HG03159 (cell line): ENCODE data around the gene CAND2.
"Not testable (repeated sequence)": the region's sequence is repeated elsewhere in the genome, so short reads cannot be mapped to it uniquely, and the experiment has no call there.

Experiments used
- ATAC-seq: cut with Tn5 transposase; IDR thresholded peaks from one replicate; pipeline ENCODE4 v1.9.1; 2021; ENCODE audit warnings: mild to moderate bottlenecking, moderate library complexity; ENCODE audit not compliant: unreplicated experiment

CAND2 gene

DNA sequence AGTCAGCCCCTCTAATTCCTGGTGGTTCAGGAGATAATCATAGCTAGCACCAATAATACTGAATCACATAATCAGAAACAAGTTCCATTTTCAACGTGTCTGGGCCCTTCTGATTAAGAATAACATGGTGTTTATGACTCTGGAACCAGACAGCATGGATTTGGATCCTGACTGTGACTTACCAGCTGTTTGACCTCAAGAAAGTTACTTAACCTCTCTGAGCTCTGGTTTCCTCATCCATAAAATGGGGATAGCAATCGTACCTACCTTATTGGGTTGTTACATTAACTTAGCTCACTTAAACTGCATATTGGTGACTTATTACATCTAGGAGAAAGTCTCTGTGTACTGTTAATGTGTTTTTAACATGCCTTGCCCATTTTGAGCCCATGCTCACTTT, 26.7 kb upstream of the CAND2 start:
- ATAC-seq = no peak

DNA sequence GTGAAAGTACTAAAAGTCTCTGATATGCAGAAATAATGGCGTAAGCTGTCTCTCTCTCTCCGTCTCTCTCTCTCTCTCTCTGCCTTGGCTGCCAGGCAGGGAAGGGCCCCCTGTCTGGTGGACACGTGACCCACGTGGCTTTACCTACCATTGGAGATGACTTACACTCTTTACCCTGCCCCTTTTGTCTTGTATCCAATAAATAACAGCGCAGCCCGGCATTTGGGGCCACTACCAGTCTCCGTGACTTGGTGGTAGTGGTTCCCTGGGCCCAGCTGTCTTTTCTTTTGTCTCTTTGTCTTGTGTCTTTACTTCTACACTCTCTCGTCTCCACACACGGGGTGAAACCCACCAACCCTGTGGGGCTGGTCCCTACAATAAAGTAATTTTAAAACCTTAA, 25.2 kb upstream of the CAND2 start:
- no peak for ATAC-seq

DNA sequence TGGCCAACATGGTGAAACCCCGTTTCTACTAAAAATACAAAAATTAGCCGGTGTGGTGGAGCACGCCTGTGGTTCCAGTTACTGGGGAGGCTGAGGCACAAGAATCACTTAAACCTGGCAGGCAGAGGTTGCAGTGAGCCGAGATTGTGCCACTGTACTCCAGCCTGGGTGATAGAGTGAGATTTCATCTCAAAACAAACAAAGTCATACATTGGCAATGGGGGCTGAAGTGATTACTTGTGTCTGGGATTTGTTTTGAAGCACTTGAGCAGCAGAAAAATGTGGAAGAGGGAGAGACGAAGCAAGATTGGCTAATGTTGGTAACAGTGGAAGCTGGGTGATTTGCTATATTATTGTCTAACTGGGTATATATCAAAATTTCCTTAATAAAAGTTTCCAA, 24.0 kb upstream of the CAND2 start:
- ATAC-seq = no peak

DNA sequence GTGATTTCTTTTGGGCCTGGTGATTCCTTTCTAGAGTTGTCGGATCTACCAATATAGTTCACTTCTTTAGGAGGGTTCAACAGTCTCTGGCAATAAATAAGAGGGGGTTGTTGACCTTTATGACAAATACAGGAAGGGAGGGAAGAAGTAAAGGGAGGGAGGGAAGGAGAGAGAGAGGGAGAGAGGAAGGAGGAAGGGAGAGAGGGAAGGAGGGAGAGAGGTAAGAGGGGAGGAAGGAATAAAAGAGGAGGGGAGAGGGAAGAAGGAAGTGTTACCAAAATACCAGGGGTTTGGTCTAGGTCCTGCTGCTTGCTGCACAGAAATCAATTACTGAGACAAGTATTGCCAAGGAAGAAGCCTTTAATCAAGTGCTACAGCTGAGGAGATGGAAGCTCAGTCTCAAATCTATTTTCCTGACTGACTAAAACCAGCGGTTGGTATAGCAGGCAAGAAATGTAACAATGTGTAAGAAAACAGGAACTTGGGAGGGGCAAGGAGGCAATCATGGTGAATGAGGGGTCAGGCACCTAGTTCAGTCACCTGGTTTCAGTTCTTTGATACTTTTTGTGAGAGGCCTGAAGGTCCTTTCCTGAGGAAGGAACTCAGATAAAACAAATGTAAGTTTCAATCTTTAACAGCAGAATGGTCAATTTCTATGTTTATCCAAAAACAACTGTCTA, 23.3 kb upstream of the CAND2 start:
- ATAC-seq = no peak

DNA sequence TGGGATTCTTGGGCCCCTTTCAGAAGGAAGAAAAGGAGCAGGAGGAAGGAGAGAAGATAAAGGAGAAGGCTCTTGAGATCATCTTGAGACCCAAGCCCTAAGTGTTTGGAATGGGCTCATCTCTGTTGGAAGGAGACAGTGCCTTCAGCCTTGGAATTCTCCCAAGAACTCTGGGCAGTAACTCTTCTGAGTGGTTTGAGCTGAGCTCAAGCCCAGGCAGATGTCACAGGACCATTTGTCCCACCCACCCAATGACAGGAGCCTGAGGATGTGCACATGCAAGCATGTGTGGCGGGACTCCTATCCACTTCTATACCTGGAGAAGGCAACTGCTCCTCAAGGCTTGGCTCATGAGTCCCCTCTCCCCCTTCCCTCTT, 22.8 kb upstream of the CAND2 start:
- ATAC-seq = no peak

GRCh38 chr3:12774619-12775018, 21.9 kb upstream of the CAND2 start:
- no peak for ATAC-seq

DNA sequence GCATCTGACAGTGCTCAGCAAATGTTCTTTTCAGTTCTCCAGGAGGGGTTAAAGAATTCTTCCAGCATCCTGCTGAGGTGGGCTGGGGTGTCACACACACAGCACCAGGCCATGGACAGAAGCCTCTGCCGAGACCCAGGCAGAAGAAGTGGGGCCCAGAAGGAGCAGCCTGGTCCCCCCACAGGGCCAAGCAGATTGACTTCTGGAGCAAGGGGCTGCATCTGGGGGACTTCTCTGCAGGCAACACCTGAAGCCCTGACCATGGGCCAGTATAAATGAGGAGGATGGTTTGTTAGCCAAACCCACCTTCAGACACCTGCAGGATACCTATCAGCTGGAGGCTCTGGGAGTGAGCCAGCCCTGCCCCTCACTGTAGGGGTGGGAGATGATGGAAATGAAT, 21.3 kb upstream of the CAND2 start:
- ATAC-seq = no peak

GRCh38 chr3:12775970-12776369, 20.5 kb upstream of the CAND2 start:
- not testable (repeated sequence) for ATAC-seq

DNA sequence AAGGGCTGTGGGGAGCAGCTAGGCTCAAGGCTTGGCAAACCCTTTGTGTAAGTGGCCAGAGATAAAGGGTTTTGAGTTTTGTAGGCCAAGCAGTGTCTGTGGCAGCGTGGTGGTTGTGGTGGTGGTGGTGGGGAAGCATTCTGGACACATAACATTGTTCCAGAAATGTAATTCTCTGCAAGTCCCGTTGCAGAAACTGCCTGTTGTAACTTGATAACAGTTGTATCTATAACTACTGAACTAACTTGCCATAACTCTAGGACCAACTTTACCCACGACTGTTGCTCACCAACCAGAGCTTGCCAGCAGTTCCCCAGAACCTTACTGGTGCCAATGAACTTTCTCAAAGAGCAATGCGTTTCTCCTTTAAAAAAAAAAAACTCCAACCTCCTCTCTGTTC, 19.3 kb upstream of the CAND2 start:
- no peak for ATAC-seq

DNA sequence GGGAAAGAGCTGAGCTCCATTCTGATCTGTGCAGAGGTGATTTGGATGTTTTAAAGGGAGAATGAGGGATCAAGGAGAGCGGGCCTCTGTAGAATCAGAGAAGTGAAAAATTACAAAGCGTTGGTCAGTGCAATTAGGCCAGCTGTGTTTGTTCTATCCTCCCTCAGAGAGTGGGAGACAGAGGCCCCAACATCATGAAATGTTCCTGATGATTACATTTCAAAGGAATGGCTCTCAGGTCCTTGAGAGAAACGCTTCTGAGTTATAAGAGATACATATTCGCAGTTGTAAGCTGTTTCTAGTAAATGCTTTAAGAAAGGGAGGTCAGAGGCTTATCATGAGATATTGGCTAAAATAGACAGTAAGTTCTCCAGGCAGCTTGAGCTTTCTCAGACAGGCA, 15.7 kb upstream of the CAND2 start:
- no peak for ATAC-seq

- no peak for ATAC-seq
These were observed 14.2 kb upstream of the CAND2 start for GRCh38 chr3:12782172-12782815.

DNA sequence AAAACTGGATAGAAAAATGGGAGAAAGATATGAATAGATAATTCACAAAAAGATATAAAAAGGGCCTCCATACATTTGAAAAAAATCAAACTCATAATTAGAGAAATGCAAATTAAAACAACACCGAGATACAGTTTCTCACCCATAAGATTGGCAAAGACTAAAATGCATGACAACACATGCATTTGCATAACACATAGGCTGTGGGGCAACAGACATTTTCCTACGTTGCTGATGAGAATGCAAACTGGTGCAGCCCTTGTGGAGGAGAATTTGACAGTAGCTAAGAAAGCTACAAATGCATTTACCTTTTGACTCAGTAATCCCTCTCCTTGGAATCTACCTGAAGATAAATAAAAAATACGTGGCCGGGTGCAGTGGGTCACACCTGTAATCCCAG, 11.4 kb upstream of the CAND2 start:
- ATAC-seq = no peak

GRCh38 chr3:12787346-12787745, 9.1 kb upstream of the CAND2 start:
- not testable (repeated sequence) for ATAC-seq

DNA sequence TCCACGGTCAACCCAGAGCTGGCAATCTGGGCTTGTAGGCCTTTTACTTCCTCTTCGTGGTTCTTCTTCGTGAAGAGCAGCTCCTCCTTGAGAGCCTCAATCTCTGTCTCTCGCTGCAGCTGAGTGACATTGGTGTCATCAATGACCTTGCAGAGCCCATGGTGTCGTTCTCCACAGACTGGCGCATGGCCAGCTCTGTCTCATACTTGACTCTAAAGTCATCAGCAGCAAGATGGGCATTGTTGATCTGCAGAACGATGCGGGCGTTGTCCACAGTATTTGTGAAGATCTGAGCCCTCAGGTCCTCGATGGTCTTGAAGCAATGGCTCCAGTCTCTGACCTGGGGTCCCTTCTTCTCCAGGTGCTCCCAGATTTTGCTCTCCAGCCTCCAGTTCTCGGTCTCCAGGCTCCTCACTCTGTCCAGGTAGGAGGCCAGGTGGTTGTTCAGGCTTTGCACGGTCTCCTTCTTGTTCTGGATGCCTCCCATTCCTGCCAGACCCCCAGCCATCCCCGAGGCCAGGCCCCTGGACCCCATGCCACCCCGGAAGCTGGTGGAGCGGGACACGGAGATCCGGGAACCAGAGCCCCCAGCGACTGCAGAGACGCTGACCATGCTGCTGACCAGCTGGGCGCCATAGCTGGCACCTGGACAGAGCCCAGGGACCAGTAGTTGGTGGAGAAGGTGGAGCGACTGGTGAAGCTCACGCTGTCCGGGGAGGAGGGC, 8.4 kb upstream of the CAND2 start:
- not testable (repeated sequence) for ATAC-seq

DNA sequence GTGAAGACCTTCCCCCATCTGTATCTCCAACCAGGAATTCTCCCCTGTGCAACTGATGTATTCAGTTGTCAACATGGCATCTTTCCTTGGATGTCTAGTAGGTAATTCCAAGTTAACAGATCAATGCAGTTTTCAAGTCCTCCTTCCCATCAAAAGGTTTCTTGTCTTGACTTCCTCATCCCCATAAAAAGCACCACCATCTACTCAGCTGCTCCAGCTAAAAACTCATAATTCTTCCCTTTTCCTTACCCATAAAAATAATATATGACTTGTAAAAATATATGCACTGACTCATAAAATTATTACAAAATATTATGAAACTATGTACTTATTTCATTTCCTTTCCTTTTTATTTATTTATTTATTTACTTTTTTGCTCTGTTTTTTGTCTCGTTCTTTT, 5.0 kb upstream of the CAND2 start:
- no peak for ATAC-seq

- ATAC-seq = no peak
These were observed 2.8 kb upstream of the CAND2 start for GRCh38 chr3:12793701-12794100.

DNA sequence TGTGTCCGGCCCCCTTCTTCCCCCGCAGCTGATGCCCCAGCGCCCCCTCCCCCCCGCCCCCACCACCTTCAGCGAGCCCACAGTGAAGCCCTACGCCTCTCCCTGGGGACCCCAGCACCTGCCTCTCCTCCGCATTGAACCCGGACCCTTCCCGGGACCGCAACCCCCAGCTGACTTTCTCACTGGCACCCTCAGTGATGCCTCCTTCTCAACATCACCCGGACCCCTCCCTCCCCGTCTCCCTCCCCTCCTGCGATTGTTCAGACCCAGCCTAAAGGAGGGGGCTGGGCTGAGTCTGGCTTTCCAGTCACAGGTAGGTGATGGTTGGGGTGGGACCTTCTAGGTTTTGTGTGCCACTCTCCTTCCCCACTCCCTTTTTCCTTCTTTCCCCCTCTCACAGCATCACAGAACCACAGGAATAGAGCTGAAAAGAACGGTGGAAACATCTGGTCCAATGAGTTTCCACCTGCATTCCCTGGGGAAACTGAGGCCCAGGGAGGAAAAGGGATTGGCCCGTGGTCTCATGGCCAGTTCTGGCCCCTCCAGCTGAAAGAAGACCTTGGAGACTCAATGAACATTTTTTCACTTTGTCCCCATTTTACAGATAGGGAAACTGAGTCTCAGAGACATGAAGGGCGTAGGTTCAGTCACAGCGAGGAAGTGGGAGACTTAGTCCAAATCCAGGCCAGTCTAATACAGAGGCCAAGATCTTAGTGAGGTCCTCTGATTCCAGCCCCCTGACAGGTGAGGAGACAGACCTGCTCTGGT, 828 bp downstream of the CAND2 start:
- no peak for ATAC-seq

- no peak for ATAC-seq
These were observed 1.5 kb downstream of the CAND2 start for GRCh38 chr3:12797892-12798558.

- no peak for ATAC-seq
These were observed 2.2 kb downstream of the CAND2 start for GRCh38 chr3:12798559-12799179.
